Mammary epithelial cell (primary cell): ENCODE data around the gene CMTM4.

Experiments
- EZH2 ChIP-seq: IDR thresholded peaks from 2 replicates; pipeline ENCODE4 v1.6.1; 2012; ENCODE audit warnings: low read length, inconsistent platforms, borderline replicate concordance
- TF ChIP-seq, protein P1 (sequence below), 2 donors: IDR thresholded peaks in 1 of 2; conservative IDR thresholded peaks in 1 of 2; 2 replicates each; pipeline ENCODE4 v1.5.1; 2011 to 2012; ENCODE audit warnings: inconsistent platforms in 2 of 2, low read length in 2 of 2, mild to moderate bottlenecking in 2 of 2, control low read depth in 1 of 2, low read depth in 1 of 2; ENCODE audit not compliant: insufficient read depth in 1 of 2; ENCODE audit errors: extremely low read depth in 1 of 2

DNA sequence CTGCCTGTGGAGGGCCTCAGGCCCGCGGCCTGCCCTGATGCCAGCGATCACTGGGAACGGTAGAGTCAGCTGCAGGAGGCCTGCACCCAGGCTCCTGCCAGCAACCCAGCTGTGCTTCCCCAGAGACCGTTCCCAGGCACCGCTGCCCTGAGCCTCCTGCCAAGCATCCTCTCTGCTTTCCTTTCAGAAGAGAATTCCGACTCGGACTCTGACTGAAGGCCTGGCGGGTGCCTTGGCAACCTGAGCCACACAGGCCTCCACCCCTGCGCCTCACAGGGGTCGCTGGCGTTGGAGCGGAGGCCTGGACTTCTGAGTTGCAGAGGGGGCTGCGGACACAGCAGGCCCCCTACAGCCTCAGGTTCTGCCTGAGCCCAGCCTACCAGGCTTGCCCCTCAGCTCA is 84.1 kb downstream of the CMTM4 start:
- TF ChIP-seq, protein P1, sequence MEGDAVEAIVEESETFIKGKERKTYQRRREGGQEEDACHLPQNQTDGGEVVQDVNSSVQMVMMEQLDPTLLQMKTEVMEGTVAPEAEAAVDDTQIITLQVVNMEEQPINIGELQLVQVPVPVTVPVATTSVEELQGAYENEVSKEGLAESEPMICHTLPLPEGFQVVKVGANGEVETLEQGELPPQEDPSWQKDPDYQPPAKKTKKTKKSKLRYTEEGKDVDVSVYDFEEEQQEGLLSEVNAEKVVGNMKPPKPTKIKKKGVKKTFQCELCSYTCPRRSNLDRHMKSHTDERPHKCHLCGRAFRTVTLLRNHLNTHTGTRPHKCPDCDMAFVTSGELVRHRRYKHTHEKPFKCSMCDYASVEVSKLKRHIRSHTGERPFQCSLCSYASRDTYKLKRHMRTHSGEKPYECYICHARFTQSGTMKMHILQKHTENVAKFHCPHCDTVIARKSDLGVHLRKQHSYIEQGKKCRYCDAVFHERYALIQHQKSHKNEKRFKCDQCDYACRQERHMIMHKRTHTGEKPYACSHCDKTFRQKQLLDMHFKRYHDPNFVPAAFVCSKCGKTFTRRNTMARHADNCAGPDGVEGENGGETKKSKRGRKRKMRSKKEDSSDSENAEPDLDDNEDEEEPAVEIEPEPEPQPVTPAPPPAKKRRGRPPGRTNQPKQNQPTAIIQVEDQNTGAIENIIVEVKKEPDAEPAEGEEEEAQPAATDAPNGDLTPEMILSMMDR (conservative IDR thresholded peaks at IDR 0.05 in 1 of 2, IDR thresholded peaks at IDR 0.05 in 1 of 2; ENCODE audit: extremely low read depth in 1 of 2, insufficient read depth in 1 of 2, low read depth in 1 of 2, low read length in 2 of 2) = no peak
- TF ChIP-seq EZH2 = no peak
